SW480 (cell line): Measurements from ENCODE around the gene PSMA6.
"Not testable (repeated sequence)": the region's sequence is repeated elsewhere in the genome, so short reads cannot be mapped to it uniquely, and the experiment has no call there.

Experiments
- DNase-seq: peaks from one replicate; pipeline ENCODE4 v3.0.0-alpha.2; 2016; ENCODE audit warnings: low spot score

Gene PSMA6

DNA sequence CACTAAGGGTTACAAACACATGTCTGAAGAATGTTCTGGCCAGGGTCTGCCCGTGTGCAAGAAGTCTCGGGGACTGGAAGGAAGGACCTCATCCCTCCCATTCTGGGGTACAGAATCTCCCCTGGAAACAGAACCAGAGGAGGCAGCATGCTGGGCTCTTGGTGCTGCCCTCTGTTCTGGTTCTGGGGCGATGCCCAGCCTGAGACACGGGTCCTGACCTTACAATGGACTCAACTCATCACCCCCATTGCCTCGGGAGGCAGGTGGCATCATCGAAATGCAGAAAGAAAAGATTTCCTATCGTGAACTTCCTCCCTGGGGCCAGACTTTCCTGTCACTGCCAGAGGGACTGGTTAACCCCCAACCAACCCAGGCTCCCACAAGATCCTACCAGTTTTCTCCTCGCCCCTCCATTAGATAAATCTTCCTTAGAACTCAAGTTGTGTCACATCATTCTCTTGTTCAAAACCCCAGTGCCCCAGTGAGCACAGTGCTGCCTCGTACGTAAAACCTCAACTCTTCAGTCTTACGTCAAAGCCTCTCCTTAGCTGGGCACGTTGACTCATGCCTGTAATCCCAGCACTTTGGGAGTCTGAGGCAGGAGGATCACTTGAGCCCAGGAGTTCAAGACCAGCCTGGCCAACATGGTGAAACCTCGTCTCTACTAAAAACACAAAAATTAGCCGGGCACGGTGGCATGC, 52.1 kb downstream of the PSMA6 start:
- DNase-seq = no peak

DNA sequence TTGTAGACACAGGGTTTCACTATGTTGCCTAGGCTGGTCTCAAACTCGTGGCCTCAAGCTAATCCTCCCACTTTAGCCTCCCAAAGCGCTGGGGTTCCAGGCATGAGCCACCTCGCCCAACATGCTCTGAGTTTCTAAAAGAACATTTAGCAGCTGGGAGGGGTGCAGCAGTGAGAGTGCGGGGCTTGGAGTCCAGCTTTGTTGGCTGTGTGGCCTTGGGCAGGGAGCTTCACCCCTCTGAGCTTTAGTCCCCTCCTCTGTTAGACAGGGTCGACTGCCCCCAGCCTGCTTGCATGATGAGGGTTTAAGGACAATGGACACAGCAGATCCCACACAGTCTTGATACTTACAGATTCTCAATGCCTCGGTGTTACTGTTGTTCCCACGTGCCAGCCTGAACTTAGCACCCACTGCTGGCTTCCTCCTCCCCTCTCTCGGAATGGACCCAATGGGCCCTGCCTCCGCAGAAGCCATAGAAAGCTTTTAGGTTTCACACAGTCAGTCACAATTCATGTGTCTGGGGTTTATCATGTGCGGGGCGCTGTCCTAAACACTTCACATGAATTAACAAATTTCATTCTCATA, 54.6 kb downstream of the PSMA6 start:
- DNase-seq = no peak

- DNase-seq = peak; percentile 59
These were observed 55.3 kb downstream of the PSMA6 start for GRCh38 chr14:35347323-35348043.

DNA sequence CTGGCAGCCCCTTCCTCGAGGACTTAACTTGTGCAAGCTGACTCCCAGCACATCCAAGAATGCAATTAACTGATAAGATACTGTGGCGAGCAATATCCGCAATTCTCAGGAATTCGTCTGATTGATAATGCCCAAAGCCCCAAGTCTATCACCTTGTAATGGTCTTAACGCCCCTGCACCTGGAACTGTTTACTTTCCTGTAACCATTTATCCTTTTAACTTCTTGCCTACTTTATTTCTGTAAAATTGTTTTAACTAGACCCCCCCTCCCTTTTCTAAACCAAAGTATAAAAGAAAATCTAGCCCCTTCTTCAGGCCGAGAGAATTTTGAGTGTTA, 55.8 kb downstream of the PSMA6 start:
- not testable (repeated sequence) for DNase-seq

DNA sequence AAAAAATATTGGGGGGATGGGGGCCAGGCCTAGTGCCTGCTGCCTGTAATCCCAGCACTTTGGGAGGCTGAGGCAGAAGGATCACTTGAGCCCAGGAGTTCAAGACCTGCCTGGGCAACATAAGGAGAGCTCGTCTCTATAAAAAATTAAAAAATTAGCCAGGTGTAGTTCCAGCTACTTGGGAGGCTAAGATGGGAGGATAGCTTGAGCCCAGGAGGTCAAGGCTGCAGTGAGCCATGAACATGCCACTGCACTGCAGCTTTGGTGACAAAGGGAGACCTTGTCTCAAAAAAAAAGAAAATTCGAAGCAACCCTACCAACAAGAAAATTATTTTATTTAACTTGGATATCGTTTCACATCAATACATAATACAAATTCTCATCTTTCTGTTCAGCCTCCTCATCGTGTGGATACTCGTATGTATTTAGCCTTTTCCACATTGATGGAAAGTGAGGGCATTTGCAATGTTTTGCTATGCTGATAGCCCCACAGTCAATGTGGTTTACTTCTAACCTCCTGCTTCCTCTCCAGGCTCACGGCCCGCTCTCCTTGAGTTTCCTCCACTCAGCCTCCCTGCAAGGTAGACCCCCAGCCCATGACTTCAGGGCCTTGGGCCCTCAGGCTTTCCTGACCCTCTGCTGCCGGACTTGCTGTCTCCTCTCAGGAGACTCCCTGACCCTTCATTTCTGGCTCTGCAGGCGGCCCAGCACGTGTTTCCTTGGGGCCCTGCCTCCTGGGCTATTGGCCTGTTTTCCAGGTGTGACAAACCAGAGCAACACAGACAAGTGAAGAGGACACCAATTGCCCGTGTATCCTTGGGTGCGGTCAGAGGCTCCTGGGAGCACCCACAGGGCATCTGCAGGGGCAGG, 57.5 kb downstream of the PSMA6 start:
- DNase-seq = no peak

DNA sequence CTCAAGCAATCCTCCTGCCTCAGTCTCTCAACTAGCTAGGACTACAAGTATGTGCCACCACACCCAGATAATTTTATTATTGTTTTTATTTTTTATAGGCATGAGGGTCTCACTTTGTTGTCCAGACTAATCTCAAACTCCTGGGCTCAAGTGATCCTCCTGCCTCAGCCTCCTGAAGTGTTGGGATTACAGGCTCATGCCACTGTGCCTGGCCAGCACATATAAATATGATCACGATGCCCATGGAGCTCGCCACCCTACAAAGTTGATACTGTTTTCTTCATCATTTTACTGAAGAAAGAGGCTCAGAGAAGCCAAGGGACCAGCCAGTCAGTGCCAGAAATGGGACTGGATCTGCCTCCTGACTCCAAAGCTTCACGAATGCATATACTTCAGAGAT, 59.3 kb downstream of the PSMA6 start:
- no peak for DNase-seq

DNA sequence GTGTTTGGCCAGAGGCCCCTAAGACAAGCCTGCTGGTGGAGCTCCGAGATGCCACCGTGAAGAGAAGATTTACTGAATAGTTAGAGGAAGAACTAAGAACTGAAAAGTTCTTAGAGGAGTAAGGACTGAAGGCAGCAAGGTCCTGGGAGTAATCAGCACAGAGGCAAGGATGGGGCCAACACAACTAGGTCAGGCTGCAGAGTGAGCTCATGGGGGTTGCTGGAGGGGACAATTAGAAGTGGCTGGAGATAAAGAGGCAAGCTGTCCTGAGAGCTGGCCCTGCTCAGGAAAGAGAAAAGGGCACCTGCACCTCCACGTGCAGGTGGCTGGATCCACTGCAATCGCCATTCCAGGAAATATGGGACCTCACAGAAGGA, 59.7 kb downstream of the PSMA6 start:
- DNase-seq = no peak

DNA sequence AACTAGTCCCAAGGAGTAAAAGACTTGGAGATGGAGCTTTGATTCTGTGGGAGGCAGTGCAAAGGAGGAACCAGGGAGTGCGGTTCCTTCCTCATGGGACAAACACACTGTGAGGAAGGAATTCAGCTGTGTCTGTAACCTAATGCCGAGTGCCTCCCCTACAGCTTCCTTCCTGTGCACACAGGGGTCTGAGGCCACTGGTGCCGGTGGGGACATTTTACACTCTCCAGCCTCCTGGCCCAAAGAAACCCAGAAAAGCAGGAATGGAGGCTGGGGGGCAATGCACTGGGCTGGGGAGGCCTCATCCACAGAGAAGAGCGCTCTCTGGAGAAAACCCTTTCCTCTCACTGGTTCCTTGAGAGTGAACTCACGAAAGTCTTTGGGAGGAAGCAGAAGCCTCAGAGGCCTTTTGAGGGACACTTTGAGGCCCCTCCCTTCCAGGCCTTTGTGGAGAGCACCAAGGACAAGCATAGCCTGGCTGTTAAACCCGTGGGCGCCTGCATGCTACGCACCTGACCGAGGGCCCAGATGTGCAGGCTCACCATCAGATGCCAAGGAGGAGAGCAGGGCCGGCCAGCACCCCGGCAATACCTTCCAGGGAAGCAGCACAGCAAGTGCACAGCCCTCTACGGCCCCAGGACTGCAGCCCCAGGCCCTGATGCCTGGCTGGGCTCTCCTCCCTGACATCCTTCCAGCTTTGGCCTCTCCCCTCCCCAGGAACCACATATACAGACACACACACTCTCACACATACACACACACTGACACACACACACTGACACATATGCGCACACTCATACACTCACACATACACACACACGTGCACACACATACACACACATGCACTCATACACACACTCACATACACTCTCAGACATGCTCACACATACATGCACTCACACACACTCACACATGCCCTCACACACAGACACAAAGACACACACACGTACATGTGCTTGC, 60.4 kb downstream of the PSMA6 start:
- no peak for DNase-seq

DNA sequence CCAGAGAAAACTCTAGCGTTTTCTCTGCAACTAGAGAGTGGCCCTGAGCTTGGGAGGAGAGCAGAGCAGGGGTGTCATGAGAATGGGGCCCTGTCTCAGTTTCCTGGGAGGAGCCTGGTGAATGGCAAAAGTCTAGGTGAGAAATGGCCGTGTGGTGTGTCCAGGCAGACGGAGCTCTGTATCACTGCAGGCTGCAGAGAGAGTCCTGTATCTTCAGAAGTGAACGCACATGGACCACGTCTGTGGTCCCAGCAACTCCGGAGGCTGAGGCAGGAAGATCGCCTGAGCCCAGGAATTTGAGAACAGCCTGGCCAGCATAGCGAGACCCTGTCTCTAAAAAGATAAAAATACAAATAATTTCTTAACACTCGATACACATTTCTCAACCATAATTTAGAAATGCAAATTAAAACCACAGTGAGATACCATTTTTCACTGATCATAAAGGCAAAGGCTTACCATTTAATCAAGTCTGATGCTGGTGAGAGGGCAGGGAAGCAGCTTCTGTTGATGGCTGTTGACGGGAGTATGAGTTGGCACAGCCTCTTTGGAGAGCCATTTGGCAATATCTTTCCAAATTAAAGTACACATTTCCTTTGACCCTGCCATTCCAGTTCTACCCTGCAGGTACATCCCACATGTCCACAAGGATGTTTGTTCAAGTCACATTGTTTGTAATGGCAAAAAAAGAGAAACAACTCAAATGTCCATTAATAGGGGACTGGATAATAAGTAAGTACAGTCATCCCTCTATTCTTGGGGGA, 61.4 kb downstream of the PSMA6 start:
- DNase-seq = no peak

DNA sequence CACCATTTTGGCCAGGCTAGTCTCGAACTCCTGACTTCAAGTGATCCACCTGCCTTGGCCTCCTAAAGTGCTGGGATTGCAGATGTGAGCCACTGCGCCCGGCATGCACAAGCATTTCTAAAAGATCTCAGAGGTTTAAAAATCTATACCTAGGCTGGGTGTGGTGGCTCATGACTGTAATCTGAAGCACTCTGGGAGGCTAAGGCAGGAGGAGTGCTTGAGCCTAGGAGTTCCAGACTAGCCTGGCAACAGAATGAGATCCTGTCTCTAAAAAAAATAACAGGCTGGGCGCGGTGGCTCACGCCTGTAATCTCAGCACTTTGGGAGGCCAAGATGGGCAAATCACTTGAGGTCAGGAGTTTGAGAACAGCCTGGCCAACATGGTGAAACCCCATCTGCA, 63.1 kb downstream of the PSMA6 start:
- not testable (repeated sequence) for DNase-seq

DNA sequence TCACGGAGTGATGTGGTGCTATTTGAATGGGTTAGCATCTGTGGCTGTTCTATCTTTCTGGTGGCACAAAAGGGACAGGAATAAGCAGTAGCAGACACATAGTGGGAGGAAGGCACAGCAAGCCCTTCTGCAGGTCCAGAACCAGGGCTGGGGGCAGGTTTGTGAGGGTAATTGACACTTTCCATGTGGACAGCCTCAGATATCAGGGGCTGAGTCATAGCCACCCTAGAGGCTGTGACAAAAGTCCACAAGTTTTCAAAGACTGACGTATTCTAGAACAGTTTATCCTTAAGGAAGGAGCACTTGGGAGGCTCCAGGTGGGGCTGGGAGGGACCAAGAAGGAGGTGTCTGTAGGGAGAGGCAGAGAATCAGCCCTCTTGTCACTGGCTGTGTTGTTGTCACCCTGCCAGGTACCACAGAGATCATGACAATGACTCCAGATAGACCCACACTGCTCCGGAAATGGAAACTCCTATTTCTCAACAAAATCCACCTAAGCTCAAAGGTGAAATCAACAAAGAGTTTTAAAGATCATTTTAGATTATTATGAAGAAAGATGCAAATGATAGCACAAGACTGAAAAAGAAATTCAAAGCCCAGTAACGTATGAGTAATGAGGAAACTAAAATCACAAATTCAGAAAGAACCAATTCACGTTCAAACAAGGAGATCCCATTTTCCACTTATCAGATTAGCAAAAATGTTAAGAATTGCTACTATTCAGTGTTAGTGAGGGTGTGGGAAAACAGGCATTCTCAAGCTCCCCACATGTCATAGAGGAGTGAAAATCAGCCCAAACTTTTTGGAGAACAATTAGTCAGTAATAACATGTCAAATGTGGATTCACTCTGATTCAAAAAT, 64.0 kb downstream of the PSMA6 start:
- peak; percentile 10 for DNase-seq

DNA sequence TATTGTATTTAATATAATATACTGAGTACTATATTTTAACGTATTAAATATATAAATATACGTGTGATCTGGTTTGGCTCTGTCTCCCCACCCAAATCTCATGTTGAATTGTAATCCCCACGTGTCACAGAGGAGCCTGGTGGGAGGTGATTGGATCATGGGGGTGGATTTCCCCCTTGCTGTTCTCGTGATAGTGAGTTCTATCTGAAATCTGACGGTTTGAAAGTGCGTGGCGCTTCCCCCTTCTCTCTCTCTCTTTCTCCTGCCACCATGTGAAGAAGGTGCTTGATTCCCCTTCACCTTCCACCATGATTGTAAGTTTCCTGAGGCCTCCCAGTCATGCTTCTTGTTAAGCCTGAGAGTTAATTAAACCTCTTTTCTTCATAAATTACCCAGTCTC, 67.5 kb downstream of the PSMA6 start:
- DNase-seq = not testable (repeated sequence)

- no peak for DNase-seq
These were observed 68.9 kb downstream of the PSMA6 start for GRCh38 chr14:35361141-35361480.

GRCh38 chr14:35362450-35362849, 70.3 kb downstream of the PSMA6 start:
- DNase-seq = no peak

GRCh38 chr14:35362911-35363374, 70.8 kb downstream of the PSMA6 start:
- DNase-seq = no peak

- peak; percentile 69 for DNase-seq
These were observed 73.2 kb downstream of the PSMA6 start for GRCh38 chr14:35365130-35366055.

GRCh38 chr14:35366056-35366451, 73.9 kb downstream of the PSMA6 start:
- no peak for DNase-seq

DNA sequence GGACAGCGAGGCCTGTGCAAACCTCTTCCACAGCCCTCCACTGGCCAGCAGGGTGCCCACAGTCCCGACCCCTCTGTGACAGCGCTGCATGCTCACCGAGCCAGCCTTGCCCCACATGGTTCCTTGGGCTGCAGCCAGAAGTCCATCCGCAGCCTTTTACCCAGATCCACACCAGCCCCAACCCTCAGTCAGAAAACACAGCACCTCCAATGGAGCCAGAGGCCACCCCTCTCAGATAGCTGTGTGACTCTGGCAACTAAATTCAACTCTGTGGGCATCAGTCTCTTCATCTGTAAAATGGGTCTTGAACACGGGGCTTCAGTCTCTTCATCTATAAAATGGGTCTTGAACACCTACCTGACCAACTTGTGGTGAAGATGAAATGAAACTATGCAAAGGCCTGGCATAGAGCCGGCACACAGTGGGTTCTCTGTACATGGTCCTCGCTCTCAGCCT, 74.4 kb downstream of the PSMA6 start:
- DNase-seq = no peak

GRCh38 chr14:35367056-35367372, 74.8 kb downstream of the PSMA6 start:
- DNase-seq = no peak
